ENCODE data around the gene LRP5. TPM values are rescaled to one million over a fixed set of nuclear protein-coding genes. Genes with fewer than 3 reads are reported as not detected.
A peak's percentile ranks its signal among the peaks of the same experiment; 100 is the strongest.

Gene LRP5
- total and polyA plus RNA-seq, 9 of the 15 experiments (the other 6 are each of a cell fraction or from before 2014, with no cell fraction given), result 0.48 to 44.2 (median 13.5) TPM

GRCh38 chr11:68315171-68315920, 3.0 kb downstream of the LRP5 start (continued):
- TF ChIP-seq RNF219 (CRISPR knock-in tag; IDR thresholded peaks at IDR 0.05), result no peak
- TF ChIP-seq ZMIZ1 (IDR thresholded peaks at IDR 0.05; ENCODE audit: low read depth in 2 of 2, low read length in 2 of 2), result no peak
- no peak for TF ChIP-seq ZNF384 (IDR thresholded peaks at IDR 0.05; ENCODE audit: low read depth, low read length)
- TF ChIP-seq TFAM (CRISPR knock-in tag; conservative IDR thresholded peaks at IDR 0.05), result no peak
- no peak for TF ChIP-seq WHSC1 (IDR thresholded peaks at IDR 0.05; ENCODE audit: low read length)
- no peak for TF ChIP-seq MYC (IDR thresholded peaks at IDR 0.05; ENCODE audit: low read depth, low read length)
- no peak for TF ChIP-seq MYC (CRISPR knock-in tag; IDR thresholded peaks at IDR 0.05; ENCODE audit: borderline replicate concordance, low read depth)
- TF ChIP-seq THRAP3 (IDR thresholded peaks at IDR 0.05; ENCODE audit: borderline replicate concordance), result no peak
- TF ChIP-seq ZBTB26 (CRISPR knock-in tag; IDR thresholded peaks at IDR 0.05), result no peak
- TF ChIP-seq HBP1 (CRISPR knock-in tag; IDR thresholded peaks at IDR 0.05), result no peak
- TF ChIP-seq ZNF589 (CRISPR knock-in tag; IDR thresholded peaks at IDR 0.05; ENCODE audit: low read depth), result no peak
- no peak for TF ChIP-seq PHTF2 (CRISPR knock-in tag; IDR thresholded peaks at IDR 0.05)
- no peak for TF ChIP-seq HDAC8 (tag; IDR thresholded peaks at IDR 0.05)
- TF ChIP-seq SREBF2 (CRISPR knock-in tag; IDR thresholded peaks at IDR 0.05), result no peak
- peak in 1 of 3 experiments; percentile 17 for TF ChIP-seq YY1 (IDR thresholded peaks at IDR 0.05; ENCODE audit: borderline replicate concordance in 1 of 3, control insufficient read depth in 1 of 3, extremely low read depth in 1 of 3, insufficient read depth in 3 of 3, insufficient read length in 1 of 3, insufficient replicate concordance in 2 of 3, low read depth in 1 of 3, low read length in 2 of 3)
- no peak for TF ChIP-seq HOXB6 (CRISPR knock-in tag; IDR thresholded peaks at IDR 0.05; ENCODE audit: borderline replicate concordance)
- no peak for TF ChIP-seq HDAC6 (IDR thresholded peaks at IDR 0.05; ENCODE audit: low read depth, low read length)
- TF ChIP-seq MECOM (CRISPR knock-in tag; IDR thresholded peaks at IDR 0.05), result no peak

Measured in K562 (cell line).